Measurements from ENCODE around the gene ARHGEF28.

DNA sequence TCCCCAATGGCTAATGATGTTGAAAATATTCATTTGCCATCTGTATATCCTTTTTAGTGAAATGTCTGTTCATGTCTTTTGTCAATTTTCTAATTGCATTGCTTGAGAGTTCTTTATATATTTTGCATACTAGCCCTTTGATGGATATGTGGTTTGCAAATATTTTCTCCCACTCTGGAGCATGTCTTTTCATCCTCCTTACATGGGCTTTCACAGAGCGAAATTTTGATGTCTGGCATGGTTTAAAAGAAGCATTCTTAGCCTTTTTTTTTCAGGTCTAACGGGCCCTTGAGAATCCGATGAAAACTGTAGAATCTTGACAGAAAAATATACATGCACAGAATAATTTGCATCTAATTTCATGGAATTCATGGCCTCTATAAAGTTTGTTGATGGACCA, 44.7 kb downstream of the ARHGEF28 start:
- TF ChIP-seq, protein P1, sequence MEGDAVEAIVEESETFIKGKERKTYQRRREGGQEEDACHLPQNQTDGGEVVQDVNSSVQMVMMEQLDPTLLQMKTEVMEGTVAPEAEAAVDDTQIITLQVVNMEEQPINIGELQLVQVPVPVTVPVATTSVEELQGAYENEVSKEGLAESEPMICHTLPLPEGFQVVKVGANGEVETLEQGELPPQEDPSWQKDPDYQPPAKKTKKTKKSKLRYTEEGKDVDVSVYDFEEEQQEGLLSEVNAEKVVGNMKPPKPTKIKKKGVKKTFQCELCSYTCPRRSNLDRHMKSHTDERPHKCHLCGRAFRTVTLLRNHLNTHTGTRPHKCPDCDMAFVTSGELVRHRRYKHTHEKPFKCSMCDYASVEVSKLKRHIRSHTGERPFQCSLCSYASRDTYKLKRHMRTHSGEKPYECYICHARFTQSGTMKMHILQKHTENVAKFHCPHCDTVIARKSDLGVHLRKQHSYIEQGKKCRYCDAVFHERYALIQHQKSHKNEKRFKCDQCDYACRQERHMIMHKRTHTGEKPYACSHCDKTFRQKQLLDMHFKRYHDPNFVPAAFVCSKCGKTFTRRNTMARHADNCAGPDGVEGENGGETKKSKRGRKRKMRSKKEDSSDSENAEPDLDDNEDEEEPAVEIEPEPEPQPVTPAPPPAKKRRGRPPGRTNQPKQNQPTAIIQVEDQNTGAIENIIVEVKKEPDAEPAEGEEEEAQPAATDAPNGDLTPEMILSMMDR (IDR thresholded peaks at IDR 0.05), result no peak
- TF ChIP-seq POLR2A (IDR thresholded peaks at IDR 0.05) (no peak), POLR2AphosphoS5 (IDR thresholded peaks at IDR 0.05) (no peak), EP300 (IDR thresholded peaks at IDR 0.05) (no peak)
